ENCODE measurements around the gene QSOX2. TPM values are rescaled to one million over a fixed set of nuclear protein-coding genes. Genes with fewer than 3 reads are reported as not detected.
A peak's percentile ranks its signal among the peaks of the same experiment; 100 is the strongest.

The QSOX2 gene
- total RNA-seq, 1 donor: 12.7 TPM

DNA sequence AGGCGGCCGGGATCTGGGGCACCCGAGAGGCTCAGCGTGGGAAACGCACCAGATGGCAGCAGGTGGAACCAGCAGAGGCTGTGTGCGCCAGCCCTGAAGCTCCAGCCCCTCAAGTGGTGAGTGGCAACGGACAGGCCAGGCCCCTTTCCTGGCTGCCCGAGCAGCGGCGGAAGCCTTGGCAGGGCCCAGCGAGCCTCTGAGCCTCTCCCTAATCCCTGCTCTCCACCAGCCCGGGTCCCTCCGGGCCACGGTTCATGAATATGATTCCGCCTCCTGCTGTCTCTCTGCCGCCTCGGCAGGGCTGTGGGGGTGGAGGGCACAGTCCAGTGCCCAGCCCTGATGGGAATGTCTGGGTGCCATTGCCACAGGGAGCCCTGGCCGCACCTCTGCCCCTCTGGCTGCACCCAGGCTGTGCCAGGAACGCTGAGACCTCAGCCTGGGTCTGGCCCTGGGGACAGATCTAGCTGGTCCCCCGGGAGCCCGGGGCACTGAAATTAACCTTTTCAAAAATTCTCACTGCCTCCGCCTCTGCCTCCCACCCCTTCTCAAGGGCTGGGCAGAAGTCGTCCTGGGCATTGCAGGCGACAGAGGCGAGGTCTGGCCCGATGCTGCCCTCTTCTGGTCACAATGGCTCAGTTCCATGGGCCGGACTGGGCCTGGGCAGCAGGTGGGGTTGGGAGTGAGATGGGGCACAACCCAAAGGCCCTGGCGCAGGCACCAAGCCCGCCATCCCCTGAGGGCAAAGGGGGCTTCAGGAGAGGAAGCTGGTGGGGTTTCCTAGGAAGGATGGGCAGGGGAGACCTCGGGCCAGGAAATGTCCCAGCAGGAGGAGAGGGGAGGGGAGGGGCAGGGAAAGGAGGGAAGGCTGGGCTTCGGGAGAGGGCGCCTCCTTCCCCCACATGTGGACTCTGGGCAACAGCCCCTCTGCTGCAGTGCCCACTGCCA is 38.0 kb upstream of the QSOX2 start:
- Histone ChIP-seq H3K36me3 (ENCODE audit: insufficient read depth, low read length) (no peaks in the 10 kb centered on the region), H2AFZ (ENCODE audit: low read length) (peak overlapping the region; percentile 77), H3K79me2 (ENCODE audit: insufficient read depth, low read length) (no peaks in the 10 kb centered on the region), H3K4me2 (ENCODE audit: insufficient read depth, low read length) (peak overlapping the region; percentile 79), H3K9me3 (ENCODE audit: low read depth, low read length) (no peaks in the 10 kb centered on the region), H4K20me1 (ENCODE audit: insufficient read depth, low read length) (no peaks in the 10 kb centered on the region), H3K4me1 (ENCODE audit: insufficient read depth, low read length) (peaks cover 4% of the 10 kb centered on the region), H3K27ac (ENCODE audit: low read depth, low read length) (no peak overlapping the region), H3K27me3 (ENCODE audit: insufficient read depth, low read length) (peaks cover 8% of the 10 kb centered on the region), H3K4me3 (ENCODE audit: insufficient read depth, low read length) (peak overlapping the region; percentile 61)
- DNase-seq (ENCODE audit: insufficient read length, low spot score, missing footprints): peak; percentile 99
- TF ChIP-seq CTCF (IDR thresholded peaks at IDR 0.05; ENCODE audit: extremely low read depth, low read depth, low read length): peak; percentile 77

DNA sequence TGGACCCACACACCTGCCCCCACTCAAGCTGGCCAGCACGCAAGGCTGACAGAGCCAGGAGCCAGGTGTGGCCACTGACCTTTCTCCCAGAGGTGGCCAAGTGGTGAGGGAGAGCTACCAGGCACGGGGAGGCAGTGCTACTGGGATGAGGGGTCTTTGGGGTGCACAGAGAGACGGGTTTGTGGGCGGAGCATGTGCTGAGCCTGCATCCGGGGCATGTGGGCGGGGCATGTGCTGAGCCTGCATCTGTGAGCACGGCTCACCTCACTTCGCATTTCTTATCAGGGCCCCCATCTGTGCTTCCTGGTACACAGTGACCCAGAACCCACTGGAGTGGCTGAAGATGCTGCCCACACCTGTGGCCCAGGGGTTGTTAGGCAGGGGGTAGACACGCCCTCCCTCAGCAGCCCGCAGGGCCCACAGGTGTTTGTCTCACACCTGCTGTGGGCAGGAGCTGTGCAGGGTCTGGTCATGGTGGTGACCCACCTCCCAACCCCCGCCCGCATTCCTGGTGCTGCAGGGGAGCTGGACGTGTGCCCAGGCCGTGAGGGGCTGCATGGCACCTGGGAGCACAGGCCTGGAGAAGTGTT is 36.8 kb upstream of the QSOX2 start:
- H4K20me1 ChIP-seq (ENCODE audit: insufficient read depth, low read length): no peaks in the 10 kb centered on the region
- H2AFZ ChIP-seq (ENCODE audit: low read length): no peak overlapping the region
- no peak overlapping the region for H3K4me3 ChIP-seq (ENCODE audit: insufficient read depth, low read length)
- H3K36me3 ChIP-seq (ENCODE audit: insufficient read depth, low read length): no peaks in the 10 kb centered on the region
- no peak for TF ChIP-seq CTCF (IDR thresholded peaks at IDR 0.05; ENCODE audit: extremely low read depth, low read depth, low read length)
- peaks cover 4% of the 10 kb centered on the region for H3K4me1 ChIP-seq (ENCODE audit: insufficient read depth, low read length)
- H3K79me2 ChIP-seq (ENCODE audit: insufficient read depth, low read length): no peaks in the 10 kb centered on the region
- DNase-seq (ENCODE audit: insufficient read length, low spot score, missing footprints): no peak
- no peak overlapping the region for H3K4me2 ChIP-seq (ENCODE audit: insufficient read depth, low read length)
- H3K27me3 ChIP-seq (ENCODE audit: insufficient read depth, low read length): peaks cover 9% of the 10 kb centered on the region
- no peaks in the 10 kb centered on the region for H3K9me3 ChIP-seq (ENCODE audit: low read depth, low read length)
- H3K27ac ChIP-seq (ENCODE audit: low read depth, low read length): no peak overlapping the region

DNA sequence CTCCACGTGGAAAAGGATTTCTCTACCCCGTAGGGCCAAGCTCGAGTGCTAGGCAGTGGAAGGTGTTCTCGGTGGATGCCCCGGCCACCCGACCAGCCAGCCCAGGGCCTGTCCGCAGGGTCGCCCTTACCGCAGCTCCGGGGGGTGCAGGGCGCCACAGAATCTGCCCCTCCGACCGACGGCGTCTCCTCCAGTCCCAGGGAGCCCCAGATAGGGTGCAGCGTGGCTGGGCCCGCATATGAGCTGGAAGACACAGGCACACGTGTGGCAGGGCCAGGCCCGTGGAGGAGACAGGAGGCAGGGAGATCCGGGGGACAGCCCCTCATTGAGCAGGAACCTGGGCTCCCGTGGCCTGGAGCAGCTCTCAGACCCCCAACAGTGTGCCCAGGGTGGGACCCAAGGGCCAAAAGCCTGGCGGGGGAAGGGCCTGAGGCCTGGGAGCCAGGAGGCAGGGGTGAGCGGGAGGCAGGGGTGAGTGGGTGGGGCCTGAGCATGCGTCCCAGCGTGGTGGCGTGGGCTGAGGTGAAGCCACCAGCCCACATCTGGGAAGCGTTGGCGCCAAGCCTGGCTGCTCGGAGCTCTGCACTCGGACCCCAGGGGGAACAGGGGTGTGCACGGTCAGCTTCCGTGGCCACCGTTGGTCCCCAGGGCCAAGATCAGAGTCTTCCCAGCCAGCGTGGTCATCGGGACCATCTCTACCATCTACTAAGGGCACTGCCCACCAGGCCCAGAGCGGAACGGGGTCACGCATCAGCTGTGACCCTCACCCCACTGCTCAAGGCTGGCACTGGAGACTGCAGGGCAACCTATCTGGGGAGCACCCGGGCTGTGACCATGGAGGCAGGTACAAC is 36.0 kb upstream of the QSOX2 start:
- no peak overlapping the region for H2AFZ ChIP-seq (ENCODE audit: low read length)

More for the DNA sequence above, 36.0 kb upstream of the QSOX2 start:
- Histone ChIP-seq H3K36me3 (ENCODE audit: insufficient read depth, low read length) (no peaks in the 10 kb centered on the region), H4K20me1 (ENCODE audit: insufficient read depth, low read length) (no peaks in the 10 kb centered on the region), H3K4me1 (ENCODE audit: insufficient read depth, low read length) (peaks cover 4% of the 10 kb centered on the region), H3K4me3 (ENCODE audit: insufficient read depth, low read length) (no peak overlapping the region), H3K27me3 (ENCODE audit: insufficient read depth, low read length) (peaks cover 13% of the 10 kb centered on the region), H3K4me2 (ENCODE audit: insufficient read depth, low read length) (no peak overlapping the region), H3K9me3 (ENCODE audit: low read depth, low read length) (no peaks in the 10 kb centered on the region), H3K79me2 (ENCODE audit: insufficient read depth, low read length) (no peaks in the 10 kb centered on the region), H3K27ac (ENCODE audit: low read depth, low read length) (no peak overlapping the region)
- no peak for DNase-seq (ENCODE audit: insufficient read length, low spot score, missing footprints)
- no peak for TF ChIP-seq CTCF (IDR thresholded peaks at IDR 0.05; ENCODE audit: extremely low read depth, low read depth, low read length)
